ENCODE results near the gene TRIM54.

The TRIM54 gene

GRCh38 chr2:27281855-27282559, at the start of gene TRIM54:
TRIM54 (plus strand) TSS chr2:27282429; CDS start chr2:27282732, 303 bp downstream.
- no peak for DNase-seq (ENCODE audit: low read depth in 2 of 2)

- DNase-seq (ENCODE audit: low read depth in 2 of 2): no peak
Observed at GRCh38 chr2:27233341-27233740, 48.9 kb upstream of the TRIM54 start.

- DNase-seq (ENCODE audit: low read depth in 2 of 2): no peak
Observed at GRCh38 chr2:27236136-27236535, 46.1 kb upstream of the TRIM54 start.

GRCh38 chr2:27236626-27237025, 45.6 kb upstream of the TRIM54 start:
- DNase-seq (ENCODE audit: low read depth in 2 of 2): no peak

GRCh38 chr2:27237341-27237945, 44.8 kb upstream of the TRIM54 start:
- no peak for DNase-seq (ENCODE audit: low read depth in 2 of 2)

GRCh38 chr2:27238976-27239375, 43.3 kb upstream of the TRIM54 start:
- no peak for DNase-seq (ENCODE audit: low read depth in 2 of 2)

- DNase-seq (ENCODE audit: low read depth in 2 of 2): no peak
Observed at GRCh38 chr2:27240406-27240805, 41.8 kb upstream of the TRIM54 start.

GRCh38 chr2:27241761-27242613, 40.2 kb upstream of the TRIM54 start:
- no peak for DNase-seq (ENCODE audit: low read depth in 2 of 2)

- no peak for DNase-seq (ENCODE audit: low read depth in 2 of 2)
Observed at GRCh38 chr2:27242614-27242951, 39.6 kb upstream of the TRIM54 start.

GRCh38 chr2:27243391-27244130, 38.7 kb upstream of the TRIM54 start:
- no peak for DNase-seq (ENCODE audit: low read depth in 2 of 2)

- no peak for DNase-seq (ENCODE audit: low read depth in 2 of 2)
Observed at GRCh38 chr2:27245116-27245515, 37.1 kb upstream of the TRIM54 start.

- DNase-seq (ENCODE audit: low read depth in 2 of 2): no peak
Observed at GRCh38 chr2:27245626-27246025, 36.6 kb upstream of the TRIM54 start.

GRCh38 chr2:27247893-27248292, 34.3 kb upstream of the TRIM54 start:
- DNase-seq (ENCODE audit: low read depth in 2 of 2): no peak

GRCh38 chr2:27249159-27249890, 32.9 kb upstream of the TRIM54 start:
- no peak for DNase-seq (ENCODE audit: low read depth in 2 of 2)

- DNase-seq (ENCODE audit: low read depth in 2 of 2): peak in 1 of 2 donors; percentile 5
Observed at GRCh38 chr2:27249891-27250651, 32.2 kb upstream of the TRIM54 start.

- DNase-seq (ENCODE audit: low read depth in 2 of 2): no peak
Observed at GRCh38 chr2:27250652-27251379, 31.4 kb upstream of the TRIM54 start.

GRCh38 chr2:27251766-27252165, 30.5 kb upstream of the TRIM54 start:
- DNase-seq (ENCODE audit: low read depth in 2 of 2): no peak

GRCh38 chr2:27255187-27255586, 27.0 kb upstream of the TRIM54 start:
- no peak for DNase-seq (ENCODE audit: low read depth in 2 of 2)

GRCh38 chr2:27255660-27256059, 26.6 kb upstream of the TRIM54 start:
- DNase-seq (ENCODE audit: low read depth in 2 of 2): no peak
